Hepatocyte (in vitro differentiated cells): ENCODE measurements around the gene HOPX.

Experiments used
- CTCF ChIP-seq: fragments of 200-600 bp; sonication (generic); IDR thresholded peaks from 2 replicates; pipeline ENCODE4 v1.5.1; 2016; ENCODE audit warnings: antibody characterized with exemption, mild to moderate bottlenecking; ENCODE audit not compliant: poor library complexity
- EZH2 ChIP-seq: fragments of 200-600 bp; sonication (generic); IDR thresholded peaks from 2 replicates; pipeline ENCODE4 v1.6.1; 2016; ENCODE audit warnings: antibody characterized with exemption, mild to moderate bottlenecking, borderline replicate concordance
- EZH2phosphoT487 ChIP-seq: fragments of 200-600 bp; sonication (generic); IDR thresholded peaks from one replicate; pipeline ENCODE4 v1.6.1; 2018; ENCODE audit warnings: antibody characterized with exemption, mild to moderate bottlenecking, low read depth, moderate library complexity; ENCODE audit not compliant: unreplicated experiment, severe bottlenecking

GRCh38 chr4:56637154-56637553, 43.9 kb downstream of the HOPX start:
- TF ChIP-seq EZH2: no peak
- TF ChIP-seq EZH2phosphoT487: no peak
- TF ChIP-seq CTCF: no peak
